ENCODE results near the gene DMKN.

DMKN gene, protein sequence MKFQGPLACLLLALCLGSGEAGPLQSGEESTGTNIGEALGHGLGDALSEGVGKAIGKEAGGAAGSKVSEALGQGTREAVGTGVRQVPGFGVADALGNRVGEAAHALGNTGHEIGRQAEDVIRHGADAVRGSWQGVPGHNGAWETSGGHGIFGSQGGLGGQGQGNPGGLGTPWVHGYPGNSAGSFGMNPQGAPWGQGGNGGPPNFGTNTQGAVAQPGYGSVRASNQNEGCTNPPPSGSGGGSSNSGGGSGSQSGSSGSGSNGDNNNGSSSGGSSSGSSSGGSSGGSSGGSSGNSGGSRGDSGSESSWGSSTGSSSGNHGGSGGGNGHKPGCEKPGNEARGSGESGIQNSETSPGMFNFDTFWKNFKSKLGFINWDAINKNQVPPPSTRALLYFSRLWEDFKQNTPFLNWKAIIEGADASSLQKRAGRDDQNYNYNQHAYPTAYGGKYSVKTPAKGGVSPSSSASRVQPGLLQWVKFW

DNA sequence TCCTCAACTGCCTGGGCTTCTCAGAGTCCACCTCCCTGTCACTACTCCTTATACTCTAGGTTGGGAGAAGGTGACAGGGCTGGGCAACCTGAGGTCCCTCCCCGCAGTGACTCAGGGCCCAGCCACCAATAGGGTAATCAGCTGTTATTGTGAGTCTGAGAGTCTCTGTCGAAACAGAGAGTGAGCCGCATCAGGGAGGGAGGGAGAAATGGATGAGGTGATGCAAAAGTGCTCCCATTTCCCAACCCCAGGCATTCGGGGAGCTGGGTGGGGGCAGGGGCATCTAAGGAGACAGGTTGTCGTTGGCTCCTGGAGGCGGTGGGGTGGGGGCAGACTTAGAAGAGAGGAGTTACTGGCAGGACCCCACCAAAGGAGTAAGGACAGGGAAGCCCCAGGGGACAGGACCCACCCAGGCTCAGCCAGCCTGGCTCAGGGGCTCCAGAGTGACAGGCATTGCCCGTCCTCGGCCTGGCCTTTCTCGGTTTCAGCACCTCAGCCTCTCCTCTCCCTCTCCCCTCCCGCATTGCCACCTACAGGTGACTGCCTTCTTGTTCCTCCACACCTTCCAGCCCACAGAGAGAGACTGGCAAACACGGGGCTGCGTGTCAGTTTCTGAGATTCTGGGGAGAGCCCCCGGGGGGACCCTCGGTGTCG lies at the start of gene DMKN:
Gene DMKN, minus strand, starts transcription at position 22 of the 654 bp plus-strand sequence. CDS start 174 bp downstream, outside the sequence.
- no peak for DNase-seq

GRCh38 chr19:35562776-35563175 lies 49.3 kb upstream of the DMKN start:
- no peak for DNase-seq

DNA sequence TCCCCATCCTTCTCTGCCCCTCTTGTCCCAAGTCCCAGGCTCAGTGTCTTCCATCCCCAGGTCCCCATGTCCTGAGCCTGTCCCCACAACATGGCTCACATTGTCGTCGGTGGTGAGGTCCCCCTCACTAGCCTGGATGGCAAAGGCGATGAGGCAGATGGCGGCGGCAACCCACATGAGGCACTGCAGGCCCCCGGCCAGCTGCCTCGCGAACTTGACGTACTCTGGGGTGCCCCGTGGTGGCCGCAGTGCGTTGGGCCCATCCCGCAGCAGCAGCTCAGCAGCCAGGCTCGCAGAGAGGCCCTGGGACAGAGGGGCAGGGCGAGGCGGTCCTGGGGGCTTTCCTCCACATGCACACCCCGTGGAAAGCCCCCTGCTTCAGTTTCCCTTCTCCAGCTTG lies 48.9 kb upstream of the DMKN start:
- DNase-seq = no peak

DNA sequence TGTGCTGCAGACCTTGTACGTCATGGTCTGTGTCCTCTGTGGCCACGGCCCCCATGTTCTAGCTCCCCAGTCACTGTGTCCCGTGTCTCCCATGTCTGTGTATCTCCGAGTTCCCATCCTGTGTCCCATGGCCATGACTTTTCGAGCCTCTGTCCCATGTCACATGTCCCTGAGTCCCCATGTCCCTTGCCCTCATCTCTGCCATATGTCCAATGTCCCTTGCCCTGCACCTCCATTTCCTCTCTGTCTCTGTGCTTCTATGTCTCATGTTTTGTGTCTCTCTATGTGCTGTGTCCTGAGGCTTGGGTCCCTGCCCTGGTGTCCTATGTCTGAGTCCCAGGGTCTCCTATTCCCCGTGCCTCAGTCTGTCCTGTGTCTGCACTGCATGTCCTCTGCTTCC lies 48.0 kb upstream of the DMKN start:
- no peak for DNase-seq

GRCh38 chr19:35560677-35561076 lies 47.2 kb upstream of the DMKN start:
- DNase-seq = no peak

GRCh38 chr19:35560271-35560670 lies 46.8 kb upstream of the DMKN start:
- DNase-seq = no peak

DNA sequence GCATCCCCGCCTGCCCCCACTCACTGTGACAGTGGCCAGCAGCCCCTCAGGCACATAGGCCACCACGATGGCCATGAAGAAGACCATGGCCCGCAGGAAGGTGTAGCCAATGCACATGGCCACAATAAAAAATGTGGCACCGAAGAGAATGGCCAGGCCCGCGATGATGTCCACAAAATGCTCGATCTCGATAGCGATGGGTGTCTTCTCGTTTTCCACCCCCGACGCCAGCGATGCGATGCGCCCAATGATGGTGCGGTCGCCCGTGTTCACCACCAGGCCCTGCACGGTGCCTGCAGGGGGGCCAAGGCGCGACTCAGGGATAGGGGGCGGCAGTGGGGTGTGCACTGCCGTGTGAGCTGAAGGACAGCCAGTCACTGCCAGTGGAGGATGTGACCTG lies 46.3 kb upstream of the DMKN start:
- no peak for DNase-seq

DNA sequence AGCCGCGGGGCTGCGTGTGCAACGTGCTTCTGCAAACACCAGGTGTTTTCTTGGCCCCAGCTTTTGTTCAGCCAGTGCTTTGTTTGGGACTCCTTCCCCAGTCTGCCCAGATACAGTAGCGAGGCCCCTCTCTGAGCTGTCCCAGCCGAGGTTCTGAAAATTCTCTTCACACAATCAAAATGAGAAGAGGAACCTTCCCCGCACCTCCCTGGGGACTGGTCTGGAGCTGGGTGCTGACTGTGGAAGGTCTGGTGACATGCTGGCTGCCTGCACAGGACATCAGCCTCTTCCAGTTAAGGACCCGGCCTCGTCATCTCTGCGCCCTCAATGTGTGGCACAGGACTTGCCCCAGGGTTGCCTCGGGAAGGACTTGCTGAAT lies 45.8 kb upstream of the DMKN start:
- no peak for DNase-seq

- DNase-seq = no peak
These were observed 45.2 kb upstream of the DMKN start for GRCh38 chr19:35558400-35559280.

- peak; percentile 78 for DNase-seq
These were observed 44.3 kb upstream of the DMKN start for GRCh38 chr19:35557539-35558399.

GRCh38 chr19:35556846-35557538 lies 43.5 kb upstream of the DMKN start:
- DNase-seq = no peak

GRCh38 chr19:35556025-35556590 lies 42.7 kb upstream of the DMKN start:
- DNase-seq = no peak

DNA sequence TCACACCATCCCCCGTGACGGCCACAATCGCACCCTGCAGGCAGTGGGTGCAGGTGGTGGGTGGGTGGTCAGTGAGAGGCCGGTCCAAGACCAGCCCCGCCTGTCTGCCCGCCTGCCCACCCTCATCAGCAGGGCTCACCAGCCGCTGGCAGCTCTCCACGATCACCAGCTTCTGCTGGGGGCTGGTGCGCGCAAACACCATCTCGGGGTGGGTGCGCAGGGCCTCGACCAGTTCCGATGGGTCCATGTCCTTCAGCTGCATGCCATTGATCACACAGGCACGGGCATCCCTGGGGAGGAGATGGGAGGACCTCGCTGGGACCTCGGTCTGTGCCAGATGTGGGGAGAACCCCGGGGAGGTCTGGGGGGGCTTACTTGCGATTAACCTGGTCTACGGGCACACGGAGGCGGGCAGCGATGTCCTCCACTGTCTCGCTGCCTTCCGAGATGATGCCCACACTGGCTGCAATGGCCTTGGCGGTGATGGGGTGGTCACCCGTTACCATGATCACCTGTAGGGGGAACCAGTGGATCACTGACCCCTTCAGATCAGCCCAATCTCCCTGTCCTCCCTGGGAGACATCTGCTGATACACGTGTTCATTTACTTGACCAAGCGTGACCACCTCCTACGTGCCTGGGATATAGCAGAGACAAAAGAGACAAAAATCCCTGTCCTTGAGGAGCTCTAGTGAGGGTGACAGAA lies 42.0 kb upstream of the DMKN start:
- DNase-seq = no peak

DNA sequence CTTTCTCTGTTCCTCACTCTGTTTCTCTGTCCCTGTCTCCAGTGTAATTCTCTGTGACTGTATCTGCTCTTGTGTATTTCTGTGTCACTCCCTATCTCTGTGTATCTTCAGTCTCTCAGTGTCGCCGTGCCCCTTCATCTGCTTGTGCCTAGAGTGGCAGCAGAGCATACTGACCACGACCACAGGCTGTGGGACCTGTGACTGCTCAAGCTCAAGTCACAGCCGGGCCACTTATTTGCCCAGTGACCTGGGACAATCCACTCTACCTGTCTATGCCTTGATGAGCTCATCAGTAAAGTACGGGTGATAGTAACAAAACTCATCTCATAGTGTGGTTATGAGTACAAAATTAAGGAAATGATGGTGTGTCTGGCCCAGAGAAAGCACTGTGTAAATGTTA lies 40.6 kb upstream of the DMKN start:
- no peak for DNase-seq

GRCh38 chr19:35553385-35554000 lies 40.0 kb upstream of the DMKN start:
- DNase-seq = no peak

DNA sequence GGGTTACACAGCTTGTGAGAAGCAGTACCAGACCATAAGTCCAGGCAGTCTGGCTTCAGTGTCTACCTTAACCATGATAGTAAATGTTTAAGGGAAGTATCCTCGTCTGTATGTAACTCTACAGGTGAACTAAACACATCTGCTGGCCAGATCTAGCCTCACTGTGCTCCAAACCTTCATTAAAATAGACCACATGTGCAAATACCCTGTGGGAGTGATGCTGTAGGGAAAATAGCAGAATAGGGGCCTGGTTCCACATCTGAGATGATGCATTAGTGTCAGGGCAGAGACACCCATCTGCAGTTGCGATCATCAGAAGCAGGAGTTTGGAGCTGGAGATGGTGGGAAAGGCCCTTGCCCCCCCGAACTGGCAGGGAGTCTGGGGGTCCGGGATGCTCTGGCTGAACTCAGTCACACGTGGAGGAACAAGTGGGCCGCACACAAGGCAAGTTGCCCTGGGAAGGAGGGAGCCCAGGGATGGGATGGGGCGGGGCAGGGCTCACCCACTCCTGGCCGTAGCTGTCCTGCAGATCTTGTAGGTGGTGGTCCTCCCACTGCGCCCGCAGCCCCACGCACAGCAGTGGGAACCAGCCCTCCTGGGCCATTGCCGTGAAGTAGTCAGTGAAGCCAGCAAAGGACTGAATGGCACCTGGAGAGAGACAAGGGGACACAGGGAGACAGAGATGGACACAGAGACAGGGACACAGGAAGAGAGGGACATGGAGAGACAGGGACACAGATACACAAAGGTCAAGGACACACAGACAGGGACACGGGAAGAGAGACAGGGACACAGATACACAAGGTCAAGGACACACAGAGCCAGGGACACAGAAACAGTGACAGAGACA lies 39.3 kb upstream of the DMKN start:
- DNase-seq = no peak

- DNase-seq = no peak
These were observed 37.8 kb upstream of the DMKN start for GRCh38 chr19:35551091-35551810.

DNA sequence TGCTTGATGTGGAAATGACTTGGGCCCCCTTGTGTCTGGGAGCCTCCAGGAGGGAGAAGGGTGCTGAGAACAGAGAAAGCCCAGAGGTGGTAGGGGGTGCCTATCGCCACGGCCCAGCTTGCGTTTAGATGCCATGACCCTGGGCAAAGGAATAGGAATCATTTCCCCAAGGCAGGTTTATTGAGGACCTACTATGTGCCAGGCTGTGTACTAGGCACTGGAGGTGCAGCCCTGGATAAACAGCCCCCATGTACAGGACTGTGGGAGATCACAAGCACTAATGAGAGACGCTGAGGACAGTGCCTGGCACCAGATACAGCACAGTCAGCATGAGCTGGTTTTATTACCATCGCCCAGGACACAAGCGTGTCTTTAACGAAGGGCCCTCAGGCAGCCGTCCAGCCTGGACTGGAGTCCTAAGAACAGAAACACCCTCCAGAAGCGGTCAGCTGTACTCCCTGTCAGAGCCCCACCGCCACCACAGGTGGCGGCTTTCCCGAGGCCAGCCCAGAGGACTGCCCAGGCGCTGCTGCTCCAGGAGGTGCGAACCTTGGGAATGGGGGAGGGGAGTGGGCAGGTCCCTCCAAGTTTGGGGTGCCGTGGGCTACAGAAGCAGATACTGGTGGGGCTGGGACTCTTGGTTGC lies 36.6 kb upstream of the DMKN start:
- DNase-seq = no peak

All from NCI-H2171 treated with DMSO at 0.1 percent for 48 hours (cell line).